HCT116 (cell line): Measurements from ENCODE around the gene OR52H1.

Source experiments
- ATF3 ChIP-seq: IDR thresholded peaks from 2 replicates; pipeline ENCODE4 v1.6.1; 2012
- FOSL1 ChIP-seq: IDR thresholded peaks from 2 replicates; pipeline ENCODE4 v1.6.1; 2012; ENCODE audit warnings: low read depth
- MAX ChIP-seq: IDR thresholded peaks from 2 replicates; pipeline ENCODE4 v1.6.1; 2012
- POLR2A ChIP-seq: IDR thresholded peaks from 2 replicates; pipeline ENCODE4 v1.7.0; 2011; ENCODE audit warnings: borderline replicate concordance; ENCODE audit not compliant: insufficient read depth, insufficient read length; ENCODE audit errors: extremely low read depth
- TCF7L2 ChIP-seq: IDR thresholded peaks from 2 replicates; pipeline ENCODE4 v1.7.0; 2011; ENCODE audit warnings: borderline replicate concordance, inconsistent platforms; ENCODE audit not compliant: insufficient read depth, insufficient read length; ENCODE audit errors: extremely low read depth

GRCh38 chr11:5541427-5541826 lies 6.9 kb downstream of the OR52H1 start:
- TF ChIP-seq TCF7L2: no peak
- TF ChIP-seq MAX: no peak
- TF ChIP-seq POLR2A: no peak
- no peak for TF ChIP-seq ATF3
- TF ChIP-seq FOSL1: no peak
